ENCODE results near the gene PTGER2. TPM values are rescaled to one million over a fixed set of nuclear protein-coding genes. Genes with fewer than 3 reads are reported as not detected.

Gene PTGER2
- total RNA-seq, 1 experiment from 2014 or later, result not detected

DNA sequence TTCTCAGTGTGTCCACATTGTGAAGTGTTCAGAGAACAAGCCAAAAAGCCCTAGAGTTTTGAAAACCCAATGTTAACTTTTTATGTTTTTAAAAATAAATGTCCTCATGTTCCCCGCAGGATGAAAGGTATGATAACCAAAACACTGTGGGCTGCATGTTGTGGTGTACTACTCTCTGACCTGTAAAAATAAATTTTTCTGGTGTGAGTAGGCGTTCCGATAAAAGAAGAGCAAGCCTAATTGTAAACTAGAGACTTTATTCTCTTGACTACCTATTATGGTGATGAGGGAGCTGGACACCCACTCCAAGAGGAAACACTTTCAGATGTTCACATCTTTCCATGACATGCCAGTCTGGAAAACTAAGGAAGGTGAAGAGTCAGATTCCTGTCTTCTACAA is 18.2 kb downstream of the PTGER2 start:
- ChIA-PET POLR2A (ENCODE audit: low non-redundant PET) (no interaction called here), CTCF (no interaction called here)
- no peak for DNase-seq (ENCODE audit: low spot score)
- Histone ChIP-seq H3K4me1 (ENCODE audit: insufficient read depth, low read length, poor library complexity, severe bottlenecking) (no peaks in the 10 kb centered on the region), H3K27me3 (replicated peaks; ENCODE audit: insufficient read depth, low read depth, low read length, poor library complexity) (no peaks in the 10 kb centered on the region), H3K27ac (ENCODE audit: low read depth, low read length, poor library complexity, severe bottlenecking) (no peak overlapping the region), H3K36me3 (ENCODE audit: insufficient read depth, low read length, poor library complexity, severe bottlenecking) (no peaks in the 10 kb centered on the region), H3K9me3 (ENCODE audit: low read depth, low read length, poor library complexity, severe bottlenecking) (no peaks in the 10 kb centered on the region), H3K4me3 (ENCODE audit: low read depth, low read length, poor library complexity, severe bottlenecking) (no peak overlapping the region)
- BruUV-seq (replicated peaks), result no TSS peak
- intact Hi-C loops (cut with micrococcal nuclease; ENCODE audit: unreplicated experiment), result no loop called here
- TF ChIP-seq CTCF (conservative IDR thresholded peaks at IDR 0.05; ENCODE audit: low read depth, low read length) (no peak), EZH2 (IDR thresholded peaks at IDR 0.05; ENCODE audit: borderline replicate concordance, low read depth, low read length, poor library complexity, severe bottlenecking) (no peak)

GRCh38 chr14:52333108-52333507 is 19.0 kb downstream of the PTGER2 start:
- Histone ChIP-seq H3K27me3 (replicated peaks; ENCODE audit: insufficient read depth, low read depth, low read length, poor library complexity) (no peaks in the 10 kb centered on the region), H3K27ac (ENCODE audit: low read depth, low read length, poor library complexity, severe bottlenecking) (no peak overlapping the region), H3K36me3 (ENCODE audit: insufficient read depth, low read length, poor library complexity, severe bottlenecking) (no peaks in the 10 kb centered on the region), H3K9me3 (ENCODE audit: low read depth, low read length, poor library complexity, severe bottlenecking) (no peaks in the 10 kb centered on the region), H3K4me1 (ENCODE audit: insufficient read depth, low read length, poor library complexity, severe bottlenecking) (no peaks in the 10 kb centered on the region), H3K4me3 (ENCODE audit: low read depth, low read length, poor library complexity, severe bottlenecking) (no peak overlapping the region)
- ChIA-PET CTCF (no interaction called here), POLR2A (ENCODE audit: low non-redundant PET) (no interaction called here)
- TF ChIP-seq EZH2 (IDR thresholded peaks at IDR 0.05; ENCODE audit: borderline replicate concordance, low read depth, low read length, poor library complexity, severe bottlenecking) (no peak), CTCF (conservative IDR thresholded peaks at IDR 0.05; ENCODE audit: low read depth, low read length) (no peak)
- intact Hi-C loops (cut with micrococcal nuclease; ENCODE audit: unreplicated experiment), result no loop called here
- no TSS peak for BruUV-seq (replicated peaks)
- DNase-seq (ENCODE audit: low spot score), result no peak

DNA sequence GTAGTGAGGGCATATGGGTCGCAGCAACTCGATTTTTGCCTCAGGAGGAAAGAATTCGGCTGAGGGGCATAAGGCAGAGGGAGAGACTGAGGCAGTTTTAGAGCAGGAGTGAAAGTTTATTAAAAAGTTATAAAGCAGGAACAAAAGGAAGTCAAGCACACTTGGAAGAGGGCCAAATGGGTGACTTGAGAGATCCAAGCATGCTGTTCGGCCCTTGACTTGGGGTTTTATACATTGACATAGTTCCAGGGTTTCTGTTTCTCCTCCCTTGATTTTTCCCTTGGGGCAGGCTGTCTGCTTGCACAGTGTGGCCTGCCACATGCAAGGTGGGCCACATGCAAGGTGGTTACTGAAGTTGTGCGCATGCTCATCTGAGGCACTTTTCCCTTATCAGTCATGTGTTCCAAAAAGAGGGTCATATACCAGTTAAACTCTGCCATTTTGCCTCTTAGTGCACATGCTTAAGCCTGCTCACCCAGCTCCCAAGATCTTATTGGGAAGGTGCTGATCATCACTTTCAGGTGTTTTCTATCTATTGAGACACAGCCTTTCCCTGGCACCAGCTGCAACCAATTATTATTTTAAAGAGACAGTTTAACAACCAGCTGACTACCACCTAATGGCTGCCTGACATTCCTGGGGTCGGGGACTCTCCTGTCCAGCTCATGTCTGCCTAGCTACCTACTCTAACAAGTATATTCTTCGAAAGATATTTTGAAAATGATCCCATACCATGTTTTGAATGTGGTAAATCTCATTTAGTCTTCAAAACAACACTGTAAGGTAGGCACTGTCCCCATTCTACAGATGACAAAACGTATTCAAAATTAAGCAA is 19.9 kb downstream of the PTGER2 start:
- CTCF ChIA-PET, result no interaction called here
- Histone ChIP-seq H3K27me3 (replicated peaks; ENCODE audit: insufficient read depth, low read depth, low read length, poor library complexity) (no peaks in the 10 kb centered on the region), H3K4me1 (ENCODE audit: insufficient read depth, low read length, poor library complexity, severe bottlenecking) (no peaks in the 10 kb centered on the region), H3K4me3 (ENCODE audit: low read depth, low read length, poor library complexity, severe bottlenecking) (no peak overlapping the region), H3K27ac (ENCODE audit: low read depth, low read length, poor library complexity, severe bottlenecking) (no peak overlapping the region), H3K9me3 (ENCODE audit: low read depth, low read length, poor library complexity, severe bottlenecking) (no peaks in the 10 kb centered on the region), H3K36me3 (ENCODE audit: insufficient read depth, low read length, poor library complexity, severe bottlenecking) (no peaks in the 10 kb centered on the region)
- no peak for TF ChIP-seq CTCF (conservative IDR thresholded peaks at IDR 0.05; ENCODE audit: low read depth, low read length)
- no peak for TF ChIP-seq EZH2 (IDR thresholded peaks at IDR 0.05; ENCODE audit: borderline replicate concordance, low read depth, low read length, poor library complexity, severe bottlenecking)
- POLR2A ChIA-PET (ENCODE audit: low non-redundant PET), result no interaction called here
- intact Hi-C loops (cut with micrococcal nuclease; ENCODE audit: unreplicated experiment), result no loop called here
- DNase-seq (ENCODE audit: low spot score), result no peak
- no TSS peak for BruUV-seq (replicated peaks)

Measured in A673 (cell line).